ENCODE data around the gene TRIO.

The TRIO gene

GRCh38 chr5:14460844-14461398 is 317.8 kb downstream of the TRIO start:
- no peak for DNase-seq (ENCODE audit: low read depth)

DNA sequence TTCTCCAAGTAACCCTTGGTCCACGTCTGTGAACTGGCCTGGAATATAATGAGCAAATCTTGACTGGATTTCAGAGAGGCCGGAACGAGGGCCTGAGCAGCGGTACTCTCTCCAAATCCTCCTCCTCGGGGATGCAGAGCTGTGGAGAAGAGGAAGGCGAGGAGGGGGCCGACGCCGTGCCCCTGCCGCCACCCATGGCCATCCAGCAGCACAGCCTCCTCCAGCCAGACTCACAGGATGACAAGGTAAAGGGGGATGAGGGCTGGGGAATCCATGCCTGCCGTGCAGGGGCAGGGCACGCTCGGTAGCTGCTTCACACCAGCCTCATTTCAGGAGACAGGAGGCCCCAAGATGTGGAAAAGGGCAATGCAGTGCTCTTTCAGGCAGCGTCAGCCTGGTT is 319.5 kb downstream of the TRIO start:
- no peak for DNase-seq (ENCODE audit: low read depth)

DNA sequence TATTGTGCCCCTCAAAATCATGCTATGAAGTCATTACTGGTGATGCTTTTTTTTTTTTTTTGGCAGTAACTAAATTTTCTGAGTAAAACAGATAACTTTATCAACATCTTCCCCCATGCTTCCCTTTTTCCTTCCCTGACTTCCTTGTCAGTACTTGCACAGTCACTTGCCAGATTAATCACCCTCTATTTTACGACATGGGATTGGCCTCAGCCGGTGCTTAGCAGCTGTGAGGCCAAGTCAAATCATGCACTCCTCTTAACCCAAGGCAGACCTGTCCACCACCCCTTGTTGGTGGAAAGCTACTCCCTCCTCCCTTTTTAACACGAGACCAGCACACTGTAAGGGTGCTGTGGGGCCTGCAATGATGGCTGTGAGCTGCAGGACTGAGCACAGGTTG is 320.5 kb downstream of the TRIO start:
- DNase-seq (ENCODE audit: low read depth), result no peak

DNA sequence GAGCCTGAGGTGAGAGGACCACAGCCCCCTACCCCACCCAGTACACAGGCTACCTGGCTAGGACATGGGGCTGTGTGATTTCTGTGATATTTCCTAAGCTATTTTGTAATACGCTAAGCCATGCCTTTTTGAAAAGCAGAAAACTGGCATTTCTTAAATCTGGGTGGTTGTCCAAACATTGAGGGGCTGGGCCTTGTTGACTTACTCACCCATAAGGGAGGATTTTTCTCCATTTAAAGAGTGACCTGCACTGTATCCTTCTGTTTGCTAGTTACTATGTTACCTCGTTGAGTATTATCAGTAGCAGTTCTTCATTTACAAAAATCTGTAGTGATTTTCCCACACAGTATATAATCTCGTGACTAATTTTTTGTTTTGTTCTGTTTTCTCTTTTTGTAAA is 321.0 kb downstream of the TRIO start:
- no peak for DNase-seq (ENCODE audit: low read depth)

- no peak for DNase-seq (ENCODE audit: low read depth)
Measured at GRCh38 chr5:14464671-14465070, 321.5 kb downstream of the TRIO start.

- DNase-seq (ENCODE audit: low read depth), result no peak
Measured at GRCh38 chr5:14465116-14465515, 322.0 kb downstream of the TRIO start.

DNA sequence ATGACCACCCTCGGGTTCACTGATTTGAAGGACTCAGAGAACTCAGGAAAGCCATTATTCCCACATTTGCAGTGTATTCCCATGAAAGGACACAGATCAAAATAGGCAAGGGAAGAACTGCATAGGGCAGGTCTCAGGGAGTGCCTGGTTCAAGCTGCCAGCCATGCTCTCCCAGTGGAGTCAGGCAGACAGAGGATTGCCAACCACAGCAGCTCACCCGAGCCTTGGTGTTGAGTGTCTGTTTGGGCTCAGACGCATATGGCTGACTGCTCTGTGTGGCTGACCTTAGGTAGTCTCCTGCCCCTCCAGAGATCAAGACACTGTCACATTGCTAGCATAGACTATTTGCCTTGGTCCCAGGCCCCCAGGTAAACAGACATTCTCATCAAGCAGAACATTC is 322.6 kb downstream of the TRIO start:
- no peak for DNase-seq (ENCODE audit: low read depth)

GRCh38 chr5:14467251-14467650 is 324.1 kb downstream of the TRIO start:
- no peak for DNase-seq (ENCODE audit: low read depth)

DNA sequence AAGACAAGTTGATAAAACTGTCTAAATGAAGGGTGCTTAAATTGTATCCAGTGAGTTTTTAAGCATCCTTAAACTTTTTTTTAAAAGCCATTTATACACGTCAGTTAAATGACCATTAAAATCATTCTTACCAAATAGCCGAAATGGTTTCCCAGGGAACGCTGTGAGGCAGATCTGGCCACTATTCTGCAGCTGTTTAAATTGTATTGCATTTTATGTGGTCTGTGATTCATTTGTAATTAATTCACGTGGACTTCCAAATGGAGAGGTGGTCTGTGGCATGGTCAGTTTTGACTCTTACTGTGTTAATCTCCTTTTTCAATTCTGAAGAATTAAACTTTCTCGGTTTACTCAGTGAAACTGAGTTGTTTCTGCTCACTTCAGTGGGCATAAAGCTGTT is 324.7 kb downstream of the TRIO start:
- no peak for DNase-seq (ENCODE audit: low read depth)

GRCh38 chr5:14469551-14470377 is 326.6 kb downstream of the TRIO start:
- DNase-seq (ENCODE audit: low read depth), result no peak

DNA sequence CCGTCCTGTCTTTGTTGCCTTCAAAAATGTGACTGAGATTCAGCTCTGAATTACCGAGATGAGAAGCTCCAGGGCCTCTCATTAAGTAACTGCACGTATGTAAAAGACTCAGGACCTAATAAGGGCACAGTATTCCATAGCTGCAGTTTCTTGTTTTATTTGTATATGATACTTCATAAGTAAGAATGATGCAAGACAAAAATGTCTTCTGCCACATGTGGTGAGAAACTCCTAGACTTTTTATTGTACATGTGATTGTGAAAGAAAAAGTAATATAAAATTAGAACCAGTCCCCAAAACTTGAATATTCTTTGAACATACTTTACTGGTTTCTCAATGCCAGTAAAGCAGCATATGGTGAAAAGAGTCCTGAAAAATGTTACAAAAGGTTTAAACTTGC is 328.4 kb downstream of the TRIO start:
- DNase-seq (ENCODE audit: low read depth), result no peak

DNA sequence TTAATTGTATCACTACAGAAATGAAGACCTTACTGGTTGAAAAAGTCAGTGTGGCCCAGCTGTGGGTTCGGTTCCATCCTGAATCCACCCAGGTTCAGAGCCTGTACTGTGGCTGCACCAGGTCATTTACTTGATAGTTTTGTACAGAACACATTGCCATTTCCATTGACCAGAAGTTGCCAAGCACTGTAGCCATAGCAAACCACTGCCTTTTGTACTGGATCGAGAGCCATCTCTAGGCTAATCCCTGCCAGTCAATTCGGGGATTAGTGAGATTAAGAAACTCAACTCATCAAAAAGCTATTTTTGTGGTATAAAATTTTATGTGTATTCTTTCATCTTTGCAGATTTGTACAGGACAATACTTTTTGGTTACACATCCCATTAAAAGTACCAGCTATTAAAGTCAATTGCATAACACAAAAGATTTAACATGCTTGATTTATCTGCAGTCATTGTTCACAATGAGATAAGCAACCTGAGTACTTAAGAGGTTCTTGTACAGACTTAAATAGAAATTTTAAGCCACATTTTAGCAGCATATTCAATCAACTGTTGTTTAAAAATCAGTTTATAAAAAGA is 329.9 kb downstream of the TRIO start:
- DNase-seq (ENCODE audit: low read depth), result no peak

DNA sequence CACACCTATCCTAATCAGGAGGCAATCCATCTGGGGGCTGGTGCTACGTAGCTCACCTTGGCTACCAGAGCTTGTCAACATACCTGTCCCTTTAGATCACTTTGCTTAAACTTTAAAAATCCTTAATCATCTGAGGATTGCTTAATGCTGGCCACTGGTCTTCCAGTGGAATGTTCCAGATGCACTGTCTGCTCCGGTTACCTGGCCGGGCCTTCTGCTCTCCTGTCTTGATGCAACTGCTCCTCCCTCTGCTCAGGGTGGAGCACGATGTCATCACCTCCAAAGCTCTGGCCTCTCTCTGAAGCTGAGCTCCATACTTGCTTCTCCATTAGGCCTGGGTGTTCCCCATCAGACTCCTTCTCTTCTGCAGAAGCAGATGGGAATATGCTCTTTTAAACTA is 331.9 kb downstream of the TRIO start:
- no peak for DNase-seq (ENCODE audit: low read depth)

GRCh38 chr5:14476786-14477435 is 333.8 kb downstream of the TRIO start:
- no peak for DNase-seq (ENCODE audit: low read depth)

GRCh38 chr5:14479143-14479696 is 336.1 kb downstream of the TRIO start:
- DNase-seq (ENCODE audit: low read depth), result no peak

- DNase-seq (ENCODE audit: low read depth), result no peak
Measured at GRCh38 chr5:14481349-14481748, 338.2 kb downstream of the TRIO start.

DNA sequence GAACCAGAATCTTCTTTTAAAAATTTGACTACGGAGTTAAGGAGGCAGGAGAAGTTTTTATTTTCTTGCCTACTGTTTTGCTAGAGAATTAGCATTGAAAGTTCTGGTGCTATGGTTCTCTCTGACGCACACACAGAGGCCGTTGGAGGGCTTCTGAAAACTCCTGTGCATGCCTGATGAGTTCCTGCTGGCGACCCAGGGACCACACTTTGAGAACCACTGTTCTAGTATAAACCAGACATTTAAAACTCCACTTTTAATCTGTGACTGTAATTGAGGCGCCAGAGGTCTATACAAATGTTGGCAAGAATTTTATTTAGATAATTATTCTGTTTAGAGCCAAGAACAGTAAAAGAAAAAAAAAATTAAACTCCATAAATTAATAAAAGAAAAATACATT is 338.9 kb downstream of the TRIO start:
- no peak for DNase-seq (ENCODE audit: low read depth)

- DNase-seq (ENCODE audit: low read depth), result no peak
Measured at GRCh38 chr5:14483504-14484157, 340.5 kb downstream of the TRIO start.

DNA sequence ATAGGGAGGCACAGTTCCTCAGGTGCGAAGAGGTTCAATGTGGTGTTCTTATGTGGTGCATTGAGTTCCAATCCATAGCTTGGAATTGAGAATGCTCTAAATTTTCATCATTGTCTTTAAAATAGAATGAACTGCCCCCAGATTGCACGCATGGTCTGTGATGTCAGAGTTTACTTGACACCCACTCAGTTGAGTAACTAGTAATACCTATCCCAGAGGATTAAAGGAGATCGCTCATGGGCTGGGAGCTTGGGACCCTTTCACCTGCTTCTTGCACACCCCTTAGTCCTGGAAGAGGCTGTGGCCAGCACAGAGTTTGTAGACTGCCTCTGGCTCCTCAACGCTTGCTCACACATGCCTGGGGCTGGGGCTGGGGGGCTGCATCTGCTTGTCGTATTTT is 343.3 kb downstream of the TRIO start:
- no peak for DNase-seq (ENCODE audit: low read depth)

DNA sequence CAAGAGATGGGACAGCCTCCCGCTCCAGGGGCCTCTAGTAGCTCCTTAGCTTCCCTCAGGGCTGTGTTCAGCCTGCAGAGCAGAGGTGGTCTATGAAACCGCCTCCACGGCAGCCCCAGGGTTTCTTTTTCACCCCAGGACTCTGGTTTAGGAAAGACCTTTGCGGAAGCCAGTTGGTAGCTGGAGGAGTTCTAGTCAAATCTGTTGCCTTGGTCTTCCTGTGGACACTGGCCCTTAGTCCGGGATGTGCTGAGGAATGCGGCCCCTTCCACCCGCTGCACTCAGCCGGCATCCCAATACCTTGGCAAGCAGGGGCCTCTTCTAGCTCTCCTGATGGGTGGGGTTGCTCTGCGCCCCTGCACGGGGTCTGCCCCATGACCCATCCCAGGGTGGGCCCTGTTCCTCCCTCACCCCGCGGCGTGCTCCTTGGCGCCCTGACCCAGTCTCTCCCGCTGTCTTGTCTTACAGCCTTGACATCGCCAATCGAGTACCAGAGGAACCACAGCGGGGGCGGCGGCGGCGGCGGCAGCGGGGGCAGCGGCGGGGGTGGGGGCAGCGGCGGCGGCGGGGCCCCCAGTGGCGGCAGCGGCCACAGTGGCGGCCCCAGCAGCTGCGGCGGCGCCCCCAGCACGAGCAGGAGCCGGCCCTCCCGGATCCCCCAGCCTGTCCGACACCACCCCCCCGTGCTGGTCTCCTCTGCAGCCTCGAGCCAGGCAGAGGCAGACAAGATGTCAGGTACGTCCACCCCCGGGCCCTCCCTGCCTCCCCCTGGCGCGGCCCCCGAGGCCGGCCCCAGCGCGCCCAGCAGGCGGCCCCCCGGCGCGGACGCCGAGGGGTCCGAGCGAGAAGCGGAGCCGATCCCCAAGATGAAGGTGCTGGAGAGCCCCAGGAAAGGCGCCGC is 344.1 kb downstream of the TRIO start:
- no peak for DNase-seq (ENCODE audit: low read depth)

DNA sequence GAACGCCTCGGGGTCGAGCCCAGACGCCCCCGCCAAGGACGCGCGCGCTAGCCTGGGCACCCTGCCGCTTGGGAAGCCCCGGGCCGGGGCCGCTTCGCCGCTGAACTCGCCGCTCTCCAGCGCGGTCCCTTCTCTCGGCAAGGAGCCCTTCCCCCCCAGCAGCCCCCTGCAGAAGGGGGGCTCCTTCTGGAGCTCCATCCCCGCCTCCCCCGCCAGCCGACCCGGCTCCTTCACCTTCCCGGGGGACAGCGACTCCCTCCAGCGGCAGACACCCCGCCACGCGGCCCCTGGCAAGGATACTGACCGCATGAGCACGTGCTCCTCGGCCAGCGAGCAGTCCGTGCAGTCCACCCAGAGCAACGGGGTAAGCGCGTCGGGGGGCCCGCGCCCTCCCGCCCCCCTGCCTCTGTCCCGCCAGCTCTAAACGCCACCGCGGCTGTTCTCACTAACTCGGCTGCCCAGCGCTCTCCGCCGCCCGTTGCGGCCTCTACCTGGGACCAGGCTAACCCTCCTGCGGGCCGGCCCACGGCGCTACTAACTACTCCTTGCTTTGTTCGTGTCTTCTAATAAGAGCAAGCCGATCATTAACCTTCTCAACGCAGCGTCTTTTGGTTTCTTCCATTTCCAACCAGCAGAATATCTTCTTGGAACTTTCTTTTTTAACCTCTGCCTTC is 344.9 kb downstream of the TRIO start:
- DNase-seq (ENCODE audit: low read depth), result no peak

Measured in stimulated activated CD8-positive, alpha-beta memory T cell treated with anti-CD3 and anti-CD28 coated beads, Interleukin-15, amount 100 ng/mL, for 1 hour (primary cell).